Duodenal mucosa (tissue), 2 donors: ENCODE measurements around the gene WNT7B.

Experiments
- H3K27ac ChIP-seq: one replicate; pipeline ENCODE4 v1.7.0; 2013; ENCODE audit warnings: low read depth, low read length
- H3K27me3 ChIP-seq, 2 donors: one replicate each; pipeline ENCODE4 v1.7.0; 2013; ENCODE audit warnings: low read length in 2 of 2, control low read depth in 1 of 2; ENCODE audit not compliant: insufficient read depth in 2 of 2, control insufficient read depth in 1 of 2
- H3K36me3 ChIP-seq, 2 donors: one replicate each; pipeline ENCODE4 v1.7.0; 2013; ENCODE audit warnings: low read length in 2 of 2, control low read depth in 1 of 2; ENCODE audit not compliant: insufficient read depth in 2 of 2, control insufficient read depth in 1 of 2
- H3K4me1 ChIP-seq, 2 donors: one replicate each; pipeline ENCODE4 v1.7.0; 2013; ENCODE audit warnings: low read length in 2 of 2, control low read depth in 1 of 2; ENCODE audit not compliant: insufficient read depth in 2 of 2, control insufficient read depth in 1 of 2
- H3K4me3 ChIP-seq, 2 donors: one replicate each; pipeline ENCODE4 v1.7.0; 2013; ENCODE audit warnings: low read length in 2 of 2, low read depth in 1 of 2
- H3K9ac ChIP-seq, 2 donors: one replicate each; pipeline ENCODE4 v1.7.0; 2013; ENCODE audit warnings: low read length in 2 of 2, low read depth in 1 of 2
- H3K9me3 ChIP-seq, 2 donors: one replicate each; pipeline ENCODE4 v1.7.0; 2013; ENCODE audit warnings: low read length in 2 of 2, control low read depth in 1 of 2; ENCODE audit not compliant: control insufficient read depth in 1 of 2

The WNT7B gene

DNA sequence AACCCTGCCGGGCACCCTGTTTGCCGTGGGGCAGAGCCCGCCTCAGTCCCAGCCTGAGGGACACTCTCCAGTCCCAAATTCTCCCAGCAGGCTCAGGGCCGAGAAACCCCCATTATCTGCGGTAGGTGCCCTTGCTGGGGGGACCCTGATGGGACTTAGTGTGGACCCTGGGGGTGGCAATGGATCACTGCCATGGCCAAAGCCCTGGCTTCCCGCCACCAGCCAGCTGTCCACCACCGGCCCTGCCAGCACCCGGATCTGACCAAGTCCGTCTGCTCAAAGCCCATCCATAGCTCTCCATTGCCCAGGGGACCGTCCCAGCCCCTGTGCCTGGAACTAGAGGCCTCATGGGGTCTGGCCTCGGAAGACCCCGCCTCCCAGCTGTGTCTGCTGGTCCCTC lies 24.4 kb downstream of the WNT7B start:
- Histone ChIP-seq H3K27me3 (peaks cover 0 to 3% of the 10 kb centered on the region in 2 donors), H3K4me1 (no peaks in the 10 kb centered on the region), H3K36me3 (no peaks in the 10 kb centered on the region)

DNA sequence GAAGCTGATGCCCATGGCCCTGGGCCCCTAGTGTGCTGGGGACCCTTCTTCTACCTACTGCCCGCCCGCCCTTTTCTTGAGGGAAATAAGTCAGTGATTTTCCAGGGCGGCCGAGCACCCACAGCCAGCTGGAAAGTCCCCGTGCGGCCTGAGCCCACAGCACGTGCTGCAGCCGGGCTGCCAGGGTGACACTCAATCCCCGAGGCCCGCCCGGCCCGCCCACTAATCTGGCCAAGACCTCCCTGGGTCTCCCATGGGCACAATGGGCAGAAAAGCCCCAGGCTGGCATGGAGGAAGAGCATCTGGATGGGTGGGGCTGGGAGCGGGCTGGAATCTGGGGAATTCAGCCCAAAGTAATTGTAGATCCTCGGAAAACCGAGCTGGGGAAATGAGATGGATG lies 24.8 kb downstream of the WNT7B start:
- peaks cover 0 to 3% of the 10 kb centered on the region in 2 donors for H3K27me3 ChIP-seq
- H3K4me3 ChIP-seq: no peak overlapping the region
- H3K27ac ChIP-seq: no peak overlapping the region
- no peaks in the 10 kb centered on the region for H3K36me3 ChIP-seq
- H3K9ac ChIP-seq: no peak overlapping the region
- H3K4me1 ChIP-seq: no peaks in the 10 kb centered on the region
- H3K9me3 ChIP-seq: no peaks in the 10 kb centered on the region

More for the DNA sequence above, 24.4 kb downstream of the WNT7B start:
- H3K9ac ChIP-seq: no peak overlapping the region
- H3K27ac ChIP-seq: no peak overlapping the region
- no peak overlapping the region for H3K4me3 ChIP-seq
- H3K9me3 ChIP-seq: no peaks in the 10 kb centered on the region

DNA sequence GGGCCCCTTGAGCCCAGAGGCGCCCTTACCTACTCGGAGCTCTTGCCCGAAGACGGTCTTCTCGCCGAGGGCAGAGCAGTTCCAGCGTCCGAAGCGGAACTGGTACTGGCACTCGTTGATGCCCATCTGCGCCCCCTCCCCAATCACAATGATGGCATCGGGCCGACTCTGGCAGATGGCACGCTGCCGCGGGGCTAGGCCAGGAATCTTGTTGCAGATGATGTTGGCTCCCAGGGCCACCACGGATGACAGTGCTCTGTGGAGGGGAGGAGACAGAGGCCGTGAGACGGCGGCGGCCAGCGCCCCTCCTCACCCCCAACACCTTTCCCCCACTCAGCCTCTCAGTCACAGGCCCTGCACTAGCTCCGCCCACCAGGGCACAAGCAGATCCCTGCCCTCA lies 27.1 kb downstream of the WNT7B start:
- Histone ChIP-seq H3K9ac (no peak overlapping the region), H3K27me3 (peaks cover 0 to 3% of the 10 kb centered on the region in 2 donors)

DNA sequence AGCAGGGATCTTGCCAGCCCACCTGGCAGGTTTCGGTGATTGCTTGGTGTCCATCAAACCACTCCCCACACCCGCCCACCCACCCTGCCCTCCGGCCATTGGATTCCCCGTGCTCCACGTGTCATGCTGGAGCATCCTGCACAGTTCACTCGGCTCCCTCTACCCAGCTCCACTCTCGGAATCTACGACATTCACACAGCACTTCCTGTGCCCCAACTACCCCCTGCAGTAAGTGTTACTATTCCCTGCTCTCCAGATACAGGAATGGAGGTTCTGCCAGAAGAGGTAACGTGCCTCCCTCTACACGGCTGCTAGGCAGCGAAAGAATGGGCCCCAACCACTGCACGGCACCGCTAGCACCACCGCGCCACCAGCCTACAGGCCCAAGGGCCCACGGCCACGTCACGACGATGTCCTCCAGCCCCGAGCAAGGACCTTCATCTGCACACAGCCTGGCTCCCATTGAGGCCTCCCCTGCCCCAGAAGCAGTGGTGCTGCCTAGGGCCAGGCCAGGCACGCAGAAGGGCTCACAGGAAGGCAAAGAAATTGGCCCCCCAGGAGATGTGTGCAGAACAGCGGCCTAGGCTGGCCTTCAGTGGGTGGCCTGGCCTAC lies 27.6 kb downstream of the WNT7B start:
- H3K9ac ChIP-seq: no peak overlapping the region
- no peaks in the 10 kb centered on the region for H3K36me3 ChIP-seq
- H3K9me3 ChIP-seq: no peaks in the 10 kb centered on the region
- H3K27me3 ChIP-seq: peaks cover 0 to 3% of the 10 kb centered on the region in 2 donors
- H3K27ac ChIP-seq: no peak overlapping the region
- no peaks in the 10 kb centered on the region for H3K4me1 ChIP-seq
- no peak overlapping the region for H3K4me3 ChIP-seq

More for the DNA sequence above, 27.1 kb downstream of the WNT7B start:
- Histone ChIP-seq H3K27ac (no peak overlapping the region), H3K36me3 (no peaks in the 10 kb centered on the region), H3K4me1 (no peaks in the 10 kb centered on the region), H3K9me3 (no peaks in the 10 kb centered on the region), H3K4me3 (no peak overlapping the region)

- H3K9ac ChIP-seq: no peak overlapping the region
- H3K9me3 ChIP-seq: no peaks in the 10 kb centered on the region
- H3K27me3 ChIP-seq: peaks cover 0 to under 1% of the 10 kb centered on the region in 2 donors
- H3K4me1 ChIP-seq: no peaks in the 10 kb centered on the region
- no peak overlapping the region for H3K4me3 ChIP-seq
- H3K27ac ChIP-seq: no peak overlapping the region
- no peaks in the 10 kb centered on the region for H3K36me3 ChIP-seq
Measured at GRCh38 chr22:45948081-45948648, 28.8 kb downstream of the WNT7B start.

DNA sequence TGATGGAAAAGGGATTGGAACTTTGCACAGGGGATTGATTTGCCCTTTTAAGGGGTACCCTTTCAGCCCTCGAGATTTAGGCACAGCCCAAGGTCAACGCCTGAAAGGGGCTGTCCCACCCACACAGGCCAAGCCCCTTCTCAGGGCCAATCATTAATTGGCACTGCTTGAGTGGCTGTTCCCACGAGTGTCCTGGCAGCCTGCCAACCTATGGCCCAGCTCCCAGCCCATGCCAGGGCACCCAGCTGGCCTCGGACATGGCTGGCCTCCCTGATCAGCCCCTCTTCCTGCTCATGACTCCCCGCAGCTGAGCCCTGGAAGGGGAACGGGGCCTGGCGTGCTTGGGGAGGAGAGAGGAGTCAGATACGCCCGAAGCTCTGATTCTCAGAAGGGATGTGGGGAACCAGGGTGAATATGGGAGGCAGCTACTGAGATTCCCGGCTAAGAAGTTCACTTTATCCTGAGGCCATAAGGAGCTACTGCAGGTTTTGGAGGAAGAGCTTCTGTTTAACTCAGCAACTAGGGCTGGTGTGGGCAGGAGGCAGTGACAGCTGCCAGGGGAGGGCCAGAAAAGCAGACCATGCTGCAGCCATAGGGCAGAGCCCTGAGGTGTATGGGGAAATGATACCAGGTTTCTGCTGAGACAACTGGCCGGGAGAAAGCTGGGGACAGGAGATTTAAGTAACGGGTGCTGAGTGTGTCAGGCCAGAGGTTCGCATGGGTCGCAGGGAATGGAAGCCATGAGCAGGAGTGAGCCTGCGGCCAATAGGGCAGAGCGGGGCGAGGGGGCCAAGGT lies 30.0 kb downstream of the WNT7B start:
- Histone ChIP-seq H3K4me1 (no peaks in the 10 kb centered on the region), H3K27me3 (no peaks in the 10 kb centered on the region), H3K9me3 (no peaks in the 10 kb centered on the region), H3K27ac (no peak overlapping the region), H3K9ac (no peak overlapping the region), H3K4me3 (no peak overlapping the region), H3K36me3 (no peaks in the 10 kb centered on the region)

DNA sequence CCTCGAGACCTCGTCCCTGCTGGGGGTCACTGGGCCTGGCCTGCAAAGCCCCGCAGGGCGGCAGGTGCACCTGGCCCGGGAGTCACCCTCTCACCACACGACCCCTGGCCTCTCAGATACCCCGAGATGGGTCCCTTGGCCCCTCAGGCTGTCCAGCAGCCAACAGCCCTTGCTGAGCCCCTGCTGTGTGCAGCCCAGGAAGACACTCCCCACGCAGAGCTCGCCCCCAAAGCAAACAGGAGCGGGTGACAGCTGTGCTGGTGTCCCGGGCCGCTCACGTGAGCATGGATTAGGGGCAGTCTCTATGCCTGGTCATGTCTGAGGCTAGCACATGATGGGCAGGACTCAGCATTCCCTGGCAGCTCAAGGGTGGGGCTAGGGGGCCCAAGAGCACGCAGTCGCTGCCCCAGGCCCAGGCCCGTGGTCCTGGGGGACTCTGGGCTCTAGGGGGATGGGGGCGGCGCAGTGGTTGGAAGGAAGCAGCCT lies 31.3 kb downstream of the WNT7B start:
- Histone ChIP-seq H3K4me1 (no peaks in the 10 kb centered on the region), H3K9me3 (no peaks in the 10 kb centered on the region), H3K27ac (no peak overlapping the region), H3K9ac (no peak overlapping the region), H3K27me3 (no peaks in the 10 kb centered on the region), H3K4me3 (no peak overlapping the region), H3K36me3 (no peaks in the 10 kb centered on the region)

DNA sequence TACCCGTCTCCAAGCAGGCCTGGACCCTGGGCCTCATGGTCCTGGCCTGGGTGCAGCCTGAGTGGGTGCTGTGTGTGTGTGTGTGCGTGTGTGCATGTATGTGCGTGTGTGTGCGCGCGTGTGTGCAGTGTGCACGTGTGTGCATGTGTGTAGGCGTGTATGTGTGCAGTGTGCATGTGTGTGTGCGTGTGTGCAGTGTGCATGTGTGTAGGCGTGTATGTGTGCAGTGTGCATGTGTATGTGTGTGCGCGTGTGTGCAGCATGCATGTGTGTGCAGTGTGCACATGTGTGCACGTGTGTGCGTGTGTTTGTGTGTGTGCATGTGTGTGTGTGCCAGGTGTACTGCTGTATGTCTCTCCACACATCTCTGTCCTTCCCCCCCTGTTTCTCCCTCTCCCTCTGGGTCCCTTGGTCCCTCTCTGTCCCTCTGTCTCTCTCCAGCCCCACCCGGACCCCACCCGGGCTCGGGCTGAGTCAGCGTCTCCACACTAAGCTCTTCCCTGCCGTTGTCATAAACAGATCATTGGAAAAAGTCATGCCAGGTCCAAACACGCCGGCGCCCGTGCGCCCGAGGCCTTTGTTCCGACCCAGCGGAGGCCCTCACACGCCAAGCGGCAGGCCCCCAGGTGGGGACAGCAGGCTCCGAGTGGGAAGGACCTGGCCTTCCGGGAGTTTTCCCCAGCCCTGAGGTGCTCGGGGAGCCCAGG lies 34.0 kb downstream of the WNT7B start:
- H3K27me3 ChIP-seq: no peaks in the 10 kb centered on the region
- peaks cover 0 to 2% of the 10 kb centered on the region in 2 donors for H3K9me3 ChIP-seq
- no peaks in the 10 kb centered on the region for H3K36me3 ChIP-seq
- H3K4me3 ChIP-seq: no peak overlapping the region
- no peaks in the 10 kb centered on the region for H3K4me1 ChIP-seq
- no peak overlapping the region for H3K9ac ChIP-seq
- H3K27ac ChIP-seq: no peak overlapping the region

DNA sequence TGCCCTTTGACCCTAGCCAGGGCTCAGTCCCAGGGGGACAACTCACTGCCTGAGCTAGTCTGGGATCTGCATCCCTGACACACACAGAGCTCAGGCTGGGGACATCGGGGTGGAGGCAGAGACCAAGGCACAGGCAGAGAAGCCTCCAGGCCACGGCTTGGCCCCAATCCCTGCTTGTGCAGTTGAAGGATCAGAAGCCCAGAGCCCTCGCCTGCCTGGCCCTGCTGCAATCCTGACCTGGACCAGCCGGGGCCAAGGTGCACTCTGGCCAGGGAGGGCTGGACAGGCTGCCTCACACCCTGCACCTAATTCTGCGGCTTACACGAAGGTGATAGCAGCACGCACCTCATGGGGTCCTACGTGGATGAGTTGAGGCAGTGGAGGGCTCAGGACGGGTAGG lies 34.6 kb downstream of the WNT7B start:
- no peaks in the 10 kb centered on the region for H3K4me1 ChIP-seq
- no peaks in the 10 kb centered on the region for H3K27me3 ChIP-seq
- H3K36me3 ChIP-seq: no peaks in the 10 kb centered on the region
- H3K9me3 ChIP-seq: peaks cover 0 to 2% of the 10 kb centered on the region in 2 donors
- H3K4me3 ChIP-seq: no peak overlapping the region
- no peak overlapping the region for H3K27ac ChIP-seq
- no peak overlapping the region for H3K9ac ChIP-seq

- Histone ChIP-seq H3K4me1 (no peaks in the 10 kb centered on the region), H3K4me3 (no peak overlapping the region), H3K36me3 (no peaks in the 10 kb centered on the region), H3K9ac (no peak overlapping the region), H3K27me3 (peaks cover 16 to 18% of the 10 kb centered on the region in 2 donors), H3K27ac (no peak overlapping the region), H3K9me3 (peaks cover 0 to 2% of the 10 kb centered on the region in 2 donors)
Measured at GRCh38 chr22:45938913-45939312, 38.0 kb downstream of the WNT7B start.
